GM23248 (cell line): ENCODE measurements around the gene MCFD2.

ENCODE experiments used
- EZH2 ChIP-seq: fragments of 200-600 bp; sonication (generic); IDR thresholded peaks from 2 replicates; pipeline ENCODE4 v1.6.1; 2018; ENCODE audit warnings: antibody characterized with exemption, mild to moderate bottlenecking; ENCODE audit not compliant: insufficient read depth, poor library complexity, severe bottlenecking
- EZH2phosphoT487 ChIP-seq: fragments of 200-600 bp; sonication (generic); IDR thresholded peaks from 2 replicates; pipeline ENCODE4 v1.6.1; 2018; ENCODE audit warnings: antibody characterized with exemption, moderate library complexity, mild to moderate bottlenecking, low read depth; ENCODE audit not compliant: insufficient read depth

- TF ChIP-seq EZH2phosphoT487 (no peak), EZH2 (no peak)
Observed at GRCh38 chr2:46936566-46936965, 21.0 kb upstream of the MCFD2 start.
